ENCODE results near the gene EPX.

Gene EPX

DNA sequence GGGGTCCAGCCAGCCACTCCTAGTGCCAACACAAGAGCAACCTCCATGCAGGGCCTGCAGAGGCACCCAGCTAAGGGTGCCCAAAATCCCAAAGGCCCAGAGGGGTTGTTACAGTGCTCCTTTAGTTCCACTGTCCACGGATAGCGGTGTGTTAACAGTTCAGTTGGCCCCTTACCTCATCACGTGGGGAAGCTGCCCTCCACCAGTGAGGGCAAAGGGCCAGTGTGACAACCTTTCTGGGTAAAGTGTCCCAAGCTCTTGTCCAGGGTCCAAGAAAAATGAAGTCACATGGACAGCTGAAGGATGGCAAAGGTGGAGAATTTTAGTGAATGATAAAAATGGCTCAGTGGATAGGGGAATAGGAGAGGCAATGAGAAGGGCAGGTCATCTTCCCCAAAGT, 35.2 kb downstream of the EPX start (continued):
- TF ChIP-seq ZNF521 (tag by site-specific recombination; IDR thresholded peaks at IDR 0.05) (no peak), ZNF791 (tag by site-specific recombination; IDR thresholded peaks at IDR 0.05) (no peak), ZNF600 (tag by site-specific recombination; IDR thresholded peaks at IDR 0.05) (no peak), MZF1 (tag by site-specific recombination; IDR thresholded peaks at IDR 0.05; ENCODE audit: borderline replicate concordance) (no peak), ZNF561 (tag by site-specific recombination; IDR thresholded peaks at IDR 0.05; ENCODE audit: borderline replicate concordance) (no peak), BCL11B (tag by site-specific recombination; IDR thresholded peaks at IDR 0.05; ENCODE audit: low read depth) (no peak)

DNA sequence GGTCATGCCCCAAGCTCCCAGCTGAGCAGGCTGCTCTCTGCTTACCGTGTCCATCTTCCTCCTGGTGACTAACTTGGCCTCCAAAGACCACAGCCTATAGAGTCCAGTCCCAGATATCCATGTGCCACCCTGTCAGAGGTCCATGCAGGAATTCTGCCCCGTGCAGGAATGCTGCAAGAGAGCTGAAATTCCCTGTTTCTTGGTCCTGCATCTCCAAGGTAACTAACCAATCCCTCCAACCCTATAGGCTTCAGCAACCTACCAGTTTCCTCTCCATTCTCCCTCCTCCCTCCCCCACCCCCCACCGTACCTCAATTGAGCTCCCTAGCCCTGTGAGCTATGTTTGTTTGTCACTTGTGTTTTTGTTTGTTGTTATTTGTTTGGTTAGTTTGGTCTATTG, 36.2 kb downstream of the EPX start:
- no peaks in the 10 kb centered on the region for H3K36me3 ChIP-seq (ENCODE audit: control insufficient read depth in 2 of 2, insufficient read depth in 1 of 2, low read length in 2 of 2)
- no peaks in the 10 kb centered on the region for H3K4me1 ChIP-seq (ENCODE audit: control insufficient read depth, insufficient read depth, low read length)
- H3K27ac ChIP-seq (ENCODE audit: extremely low read depth, low read depth, low read length), result no peak overlapping the region
- TF ChIP-seq ZNF707 (tag by site-specific recombination; IDR thresholded peaks at IDR 0.05), result no peak
- no peak for TF ChIP-seq ZNF19 (tag by site-specific recombination; IDR thresholded peaks at IDR 0.05; ENCODE audit: low read depth)
- TF ChIP-seq SP3 (tag by site-specific recombination; IDR thresholded peaks at IDR 0.05), result no peak
- TF ChIP-seq, protein P1, sequence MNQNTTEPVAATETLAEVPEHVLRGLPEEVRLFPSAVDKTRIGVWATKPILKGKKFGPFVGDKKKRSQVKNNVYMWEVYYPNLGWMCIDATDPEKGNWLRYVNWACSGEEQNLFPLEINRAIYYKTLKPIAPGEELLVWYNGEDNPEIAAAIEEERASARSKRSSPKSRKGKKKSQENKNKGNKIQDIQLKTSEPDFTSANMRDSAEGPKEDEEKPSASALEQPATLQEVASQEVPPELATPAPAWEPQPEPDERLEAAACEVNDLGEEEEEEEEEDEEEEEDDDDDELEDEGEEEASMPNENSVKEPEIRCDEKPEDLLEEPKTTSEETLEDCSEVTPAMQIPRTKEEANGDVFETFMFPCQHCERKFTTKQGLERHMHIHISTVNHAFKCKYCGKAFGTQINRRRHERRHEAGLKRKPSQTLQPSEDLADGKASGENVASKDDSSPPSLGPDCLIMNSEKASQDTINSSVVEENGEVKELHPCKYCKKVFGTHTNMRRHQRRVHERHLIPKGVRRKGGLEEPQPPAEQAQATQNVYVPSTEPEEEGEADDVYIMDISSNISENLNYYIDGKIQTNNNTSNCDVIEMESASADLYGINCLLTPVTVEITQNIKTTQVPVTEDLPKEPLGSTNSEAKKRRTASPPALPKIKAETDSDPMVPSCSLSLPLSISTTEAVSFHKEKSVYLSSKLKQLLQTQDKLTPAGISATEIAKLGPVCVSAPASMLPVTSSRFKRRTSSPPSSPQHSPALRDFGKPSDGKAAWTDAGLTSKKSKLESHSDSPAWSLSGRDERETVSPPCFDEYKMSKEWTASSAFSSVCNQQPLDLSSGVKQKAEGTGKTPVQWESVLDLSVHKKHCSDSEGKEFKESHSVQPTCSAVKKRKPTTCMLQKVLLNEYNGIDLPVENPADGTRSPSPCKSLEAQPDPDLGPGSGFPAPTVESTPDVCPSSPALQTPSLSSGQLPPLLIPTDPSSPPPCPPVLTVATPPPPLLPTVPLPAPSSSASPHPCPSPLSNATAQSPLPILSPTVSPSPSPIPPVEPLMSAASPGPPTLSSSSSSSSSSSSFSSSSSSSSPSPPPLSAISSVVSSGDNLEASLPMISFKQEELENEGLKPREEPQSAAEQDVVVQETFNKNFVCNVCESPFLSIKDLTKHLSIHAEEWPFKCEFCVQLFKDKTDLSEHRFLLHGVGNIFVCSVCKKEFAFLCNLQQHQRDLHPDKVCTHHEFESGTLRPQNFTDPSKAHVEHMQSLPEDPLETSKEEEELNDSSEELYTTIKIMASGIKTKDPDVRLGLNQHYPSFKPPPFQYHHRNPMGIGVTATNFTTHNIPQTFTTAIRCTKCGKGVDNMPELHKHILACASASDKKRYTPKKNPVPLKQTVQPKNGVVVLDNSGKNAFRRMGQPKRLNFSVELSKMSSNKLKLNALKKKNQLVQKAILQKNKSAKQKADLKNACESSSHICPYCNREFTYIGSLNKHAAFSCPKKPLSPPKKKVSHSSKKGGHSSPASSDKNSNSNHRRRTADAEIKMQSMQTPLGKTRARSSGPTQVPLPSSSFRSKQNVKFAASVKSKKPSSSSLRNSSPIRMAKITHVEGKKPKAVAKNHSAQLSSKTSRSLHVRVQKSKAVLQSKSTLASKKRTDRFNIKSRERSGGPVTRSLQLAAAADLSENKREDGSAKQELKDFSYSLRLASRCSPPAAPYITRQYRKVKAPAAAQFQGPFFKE (tag by site-specific recombination; IDR thresholded peaks at IDR 0.05; ENCODE audit: borderline replicate concordance), result no peak
- TF ChIP-seq ZNF596 (tag by site-specific recombination; IDR thresholded peaks at IDR 0.05), result no peak
- no peak for TF ChIP-seq SCRT2 (tag by site-specific recombination; IDR thresholded peaks at IDR 0.05)
- TF ChIP-seq, protein P2, sequence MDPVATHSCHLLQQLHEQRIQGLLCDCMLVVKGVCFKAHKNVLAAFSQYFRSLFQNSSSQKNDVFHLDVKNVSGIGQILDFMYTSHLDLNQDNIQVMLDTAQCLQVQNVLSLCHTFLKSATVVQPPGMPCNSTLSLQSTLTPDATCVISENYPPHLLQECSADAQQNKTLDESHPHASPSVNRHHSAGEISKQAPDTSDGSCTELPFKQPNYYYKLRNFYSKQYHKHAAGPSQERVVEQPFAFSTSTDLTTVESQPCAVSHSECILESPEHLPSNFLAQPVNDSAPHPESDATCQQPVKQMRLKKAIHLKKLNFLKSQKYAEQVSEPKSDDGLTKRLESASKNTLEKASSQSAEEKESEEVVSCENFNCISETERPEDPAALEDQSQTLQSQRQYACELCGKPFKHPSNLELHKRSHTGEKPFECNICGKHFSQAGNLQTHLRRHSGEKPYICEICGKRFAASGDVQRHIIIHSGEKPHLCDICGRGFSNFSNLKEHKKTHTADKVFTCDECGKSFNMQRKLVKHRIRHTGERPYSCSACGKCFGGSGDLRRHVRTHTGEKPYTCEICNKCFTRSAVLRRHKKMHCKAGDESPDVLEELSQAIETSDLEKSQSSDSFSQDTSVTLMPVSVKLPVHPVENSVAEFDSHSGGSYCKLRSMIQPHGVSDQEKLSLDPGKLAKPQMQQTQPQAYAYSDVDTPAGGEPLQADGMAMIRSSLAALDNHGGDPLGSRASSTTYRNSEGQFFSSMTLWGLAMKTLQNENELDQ (tag by site-specific recombination; IDR thresholded peaks at IDR 0.05; ENCODE audit: low read depth), result no peak
- no peak for TF ChIP-seq ZNF239 (tag by site-specific recombination; IDR thresholded peaks at IDR 0.05)
- TF ChIP-seq ZSCAN23 (tag by site-specific recombination; IDR thresholded peaks at IDR 0.05), result no peak
- no peak for TF ChIP-seq ZNF768 (tag by site-specific recombination; IDR thresholded peaks at IDR 0.05)
- TF ChIP-seq OSR2 (tag by site-specific recombination; IDR thresholded peaks at IDR 0.05), result no peak
- TF ChIP-seq, protein P3, sequence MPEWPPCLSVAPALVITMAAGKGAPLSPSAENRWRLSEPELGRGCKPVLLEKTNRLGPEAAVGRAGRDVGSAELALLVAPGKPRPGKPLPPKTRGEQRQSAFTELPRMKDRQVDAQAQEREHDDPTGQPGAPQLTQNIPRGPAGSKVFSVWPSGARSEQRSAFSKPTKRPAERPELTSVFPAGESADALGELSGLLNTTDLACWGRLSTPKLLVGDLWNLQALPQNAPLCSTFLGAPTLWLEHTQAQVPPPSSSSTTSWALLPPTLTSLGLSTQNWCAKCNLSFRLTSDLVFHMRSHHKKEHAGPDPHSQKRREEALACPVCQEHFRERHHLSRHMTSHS (tag by site-specific recombination; IDR thresholded peaks at IDR 0.05), result no peak
- no peak for TF ChIP-seq ZNF184 (tag by site-specific recombination; IDR thresholded peaks at IDR 0.05)
- TF ChIP-seq ZNF433 (tag by site-specific recombination; IDR thresholded peaks at IDR 0.05; ENCODE audit: low read depth), result no peak
- no peak for TF ChIP-seq ZBTB1 (tag by site-specific recombination; IDR thresholded peaks at IDR 0.05)
- TF ChIP-seq, protein P4, sequence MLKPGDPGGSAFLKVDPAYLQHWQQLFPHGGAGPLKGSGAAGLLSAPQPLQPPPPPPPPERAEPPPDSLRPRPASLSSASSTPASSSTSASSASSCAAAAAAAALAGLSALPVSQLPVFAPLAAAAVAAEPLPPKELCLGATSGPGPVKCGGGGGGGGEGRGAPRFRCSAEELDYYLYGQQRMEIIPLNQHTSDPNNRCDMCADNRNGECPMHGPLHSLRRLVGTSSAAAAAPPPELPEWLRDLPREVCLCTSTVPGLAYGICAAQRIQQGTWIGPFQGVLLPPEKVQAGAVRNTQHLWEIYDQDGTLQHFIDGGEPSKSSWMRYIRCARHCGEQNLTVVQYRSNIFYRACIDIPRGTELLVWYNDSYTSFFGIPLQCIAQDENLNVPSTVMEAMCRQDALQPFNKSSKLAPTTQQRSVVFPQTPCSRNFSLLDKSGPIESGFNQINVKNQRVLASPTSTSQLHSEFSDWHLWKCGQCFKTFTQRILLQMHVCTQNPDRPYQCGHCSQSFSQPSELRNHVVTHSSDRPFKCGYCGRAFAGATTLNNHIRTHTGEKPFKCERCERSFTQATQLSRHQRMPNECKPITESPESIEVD (tag by site-specific recombination; IDR thresholded peaks at IDR 0.05), result no peak
- CTCF ChIA-PET, result interaction anchor here (1.1 to 2.3 kb wide), 4 partner anchors 13 to 35 kb away, joined by 3 to 6 read pairs (median 4); no protein-coding TSS in a partner anchor
- H3K9me3 ChIP-seq (ENCODE audit: control insufficient read depth, insufficient read depth, low read depth, low read length), result no peaks in the 10 kb centered on the region
- POLR2A ChIA-PET, result no interaction called here
- H3K4me3 ChIP-seq (ENCODE audit: low read depth, low read length), result no peak overlapping the region
